Bone marrow (tissue), 2 donors: Measurements from ENCODE around the gene TAB2.
A peak's percentile ranks its signal among the peaks of the same experiment; 100 is the strongest.

Experiments used
- DNase-seq, 2 donors: peaks; one replicate each; lab custom pipeline; 2025; lab: John Stamatoyannopoulos, UW

Gene TAB2

GRCh38 chr6:149371154-149371553 lies 53.6 kb downstream of the TAB2 start:
- DNase-seq: no peak

- no peak for DNase-seq
These were observed 54.5 kb downstream of the TAB2 start for GRCh38 chr6:149372062-149372461.

GRCh38 chr6:149373511-149373910 lies 56.0 kb downstream of the TAB2 start:
- peak in 1 of 2 donors; percentile 41 for DNase-seq

DNA sequence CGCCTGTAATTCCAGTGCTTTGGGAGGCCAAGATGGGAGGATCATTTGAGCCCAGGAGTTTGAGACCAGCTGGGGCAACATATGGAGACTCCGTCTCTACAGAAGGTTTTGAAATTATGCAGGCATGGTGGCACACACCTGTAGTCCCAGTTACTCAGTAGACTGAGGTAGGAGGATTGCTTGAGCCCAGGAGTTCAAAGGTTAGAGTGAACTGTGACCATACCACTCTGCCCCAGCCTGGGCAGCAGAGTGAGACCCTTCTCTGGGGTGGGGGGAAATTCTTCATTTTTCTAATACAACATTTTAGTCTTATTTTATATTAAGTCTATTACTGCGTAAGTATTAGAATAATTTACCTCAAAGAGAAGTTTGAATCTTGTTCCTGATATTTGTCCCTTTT lies 62.5 kb downstream of the TAB2 start:
- no peak for DNase-seq

DNA sequence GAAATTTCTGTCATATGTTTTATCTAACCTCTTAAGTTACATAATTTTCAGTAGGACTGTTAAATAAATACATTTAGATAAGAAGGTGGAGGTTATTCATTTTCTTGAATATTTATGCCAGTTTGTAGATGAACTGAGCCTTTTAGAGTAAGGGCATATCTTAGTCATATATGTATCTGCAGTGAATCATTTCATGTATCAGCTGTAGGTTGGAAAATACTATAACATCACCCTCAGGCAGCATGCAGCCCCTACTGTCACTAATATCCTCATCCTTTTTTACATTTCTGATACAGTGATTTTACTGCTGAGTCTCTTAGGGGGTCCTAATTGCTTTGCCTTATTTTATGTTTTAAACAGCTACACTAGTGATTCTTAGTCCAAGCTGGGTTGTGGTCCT lies 63.0 kb downstream of the TAB2 start:
- DNase-seq: no peak

DNA sequence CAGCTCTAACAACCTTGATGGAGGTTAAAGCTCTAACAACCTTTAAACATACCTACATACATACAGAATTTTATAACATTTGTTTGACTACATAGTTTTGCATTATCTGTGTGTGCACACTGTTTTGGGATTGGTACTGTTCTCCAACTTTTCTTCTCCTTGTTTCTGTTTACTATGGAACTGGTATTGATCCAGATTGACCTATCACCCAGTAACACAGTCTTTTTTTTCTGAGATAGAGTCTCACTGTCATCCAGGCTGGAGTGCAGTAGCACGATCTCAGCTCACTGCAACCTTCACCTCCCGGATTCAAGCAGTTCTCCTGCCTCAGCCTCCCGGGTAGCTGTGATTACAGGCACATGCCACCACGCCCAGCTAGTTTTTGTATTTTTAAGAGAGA lies 65.9 kb downstream of the TAB2 start:
- DNase-seq: no peak

DNA sequence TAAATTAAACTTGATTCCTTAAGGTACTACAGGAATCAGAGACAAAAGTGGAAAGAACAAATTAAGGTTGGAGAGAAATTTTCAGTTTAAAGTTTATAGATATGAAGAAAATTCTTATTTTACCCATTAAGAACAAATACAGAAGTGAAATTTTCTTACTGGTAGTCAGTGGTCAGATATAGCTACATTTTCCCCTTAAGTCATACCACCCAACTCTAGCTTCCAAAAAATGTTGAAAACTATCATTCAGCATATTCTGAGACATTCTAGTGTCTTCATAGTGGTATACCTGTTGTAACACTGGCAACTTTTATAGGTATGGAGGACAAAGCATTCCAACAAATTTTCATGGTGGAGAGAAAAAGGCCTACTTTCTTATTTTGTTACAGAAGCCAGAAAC lies 67.0 kb downstream of the TAB2 start:
- no peak for DNase-seq

- DNase-seq: no peak
These were observed 68.6 kb downstream of the TAB2 start for GRCh38 chr6:149385998-149386646.

DNA sequence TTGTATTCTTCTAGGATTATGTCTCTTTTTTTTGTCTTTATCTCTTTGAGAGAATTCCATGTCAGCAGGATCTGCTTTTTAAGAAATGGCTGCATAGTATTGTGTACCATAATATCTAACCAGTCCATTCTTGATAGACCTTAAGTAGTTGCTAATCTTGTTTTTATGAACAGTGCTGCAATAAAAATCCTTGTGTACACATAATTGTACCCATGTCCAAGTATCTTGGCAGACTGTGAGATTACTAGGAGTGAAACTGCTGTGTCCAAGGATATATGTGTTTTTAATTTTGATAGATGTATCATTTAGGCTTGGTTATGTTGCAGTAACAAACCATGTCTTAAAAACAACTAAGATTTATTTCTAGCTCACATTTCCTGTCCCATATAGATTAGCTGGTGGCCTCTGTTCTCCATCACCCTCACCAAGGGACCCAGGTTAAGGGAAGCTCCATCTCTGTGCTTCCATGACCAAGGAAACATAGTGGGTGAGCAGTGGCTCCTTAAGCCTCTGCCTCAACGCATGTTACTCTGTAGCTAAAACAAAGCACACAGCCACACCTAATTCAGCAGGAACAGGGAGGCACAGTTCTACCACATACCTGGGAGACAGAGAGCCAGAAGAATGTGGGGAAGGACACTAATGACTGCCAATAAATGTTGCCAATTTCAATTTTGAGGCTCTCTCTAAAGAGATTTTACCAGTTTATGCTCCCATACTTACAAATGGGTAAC lies 70.4 kb downstream of the TAB2 start:
- no peak for DNase-seq

- DNase-seq: no peak
These were observed 72.2 kb downstream of the TAB2 start for GRCh38 chr6:149389509-149390297.

- no peak for DNase-seq
These were observed 74.6 kb downstream of the TAB2 start for GRCh38 chr6:149392093-149392492.

GRCh38 chr6:149392535-149392934 lies 75.0 kb downstream of the TAB2 start:
- no peak for DNase-seq

DNA sequence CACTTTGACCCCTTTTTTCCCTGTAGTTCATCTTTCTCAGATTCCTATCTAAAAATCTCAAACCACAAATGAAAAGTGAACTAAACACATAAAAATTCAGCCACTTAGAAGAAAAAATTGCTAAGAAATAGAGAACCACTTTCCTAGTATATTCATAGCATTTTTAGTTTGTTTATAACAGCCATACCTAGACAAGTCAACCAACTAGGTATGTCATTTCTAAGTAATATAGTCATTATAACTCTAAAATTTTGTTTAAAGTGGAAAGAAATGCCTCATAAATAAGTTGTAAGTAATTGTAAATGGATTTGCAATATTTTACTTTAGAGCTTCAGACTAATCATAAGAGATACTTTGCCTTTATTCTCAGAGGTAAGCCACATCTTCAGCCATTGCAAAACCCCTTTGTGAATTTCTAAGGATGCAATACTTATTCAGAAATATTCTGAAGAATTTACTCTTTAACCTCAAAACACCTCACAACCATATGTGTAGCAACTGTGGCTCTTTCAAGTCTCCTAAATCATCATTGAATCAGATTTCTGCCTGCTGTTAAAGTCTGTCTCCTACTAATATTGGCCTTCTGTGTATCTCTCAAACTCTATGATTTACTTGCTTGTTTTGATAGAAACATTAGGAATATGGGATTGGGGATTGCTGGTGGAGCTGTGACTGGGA lies 75.6 kb downstream of the TAB2 start:
- no peak for DNase-seq

DNA sequence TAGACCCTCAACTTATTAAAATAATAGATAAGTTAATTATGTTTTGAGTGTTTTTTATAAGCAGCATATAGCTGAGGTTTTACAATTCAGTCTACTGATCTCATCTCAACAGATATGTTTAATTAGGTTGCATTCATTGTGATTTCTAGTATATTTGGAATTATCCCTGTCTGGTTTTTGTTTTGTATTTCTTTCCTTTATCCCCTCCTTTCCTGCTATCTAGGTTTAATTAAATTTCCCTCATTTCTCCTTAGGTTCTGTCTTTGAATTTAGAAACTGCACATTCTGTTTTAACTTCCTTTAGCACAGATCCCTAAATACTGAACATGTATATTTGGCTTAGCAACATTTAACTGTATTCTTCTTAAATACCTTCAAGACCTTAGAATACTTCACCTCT lies 77.7 kb downstream of the TAB2 start:
- no peak for DNase-seq

- DNase-seq: no peak
These were observed 79.9 kb downstream of the TAB2 start for GRCh38 chr6:149397384-149397783.

- DNase-seq: no peak
These were observed 82.5 kb downstream of the TAB2 start, which contains the start of gene SUMO4 for GRCh38 chr6:149400050-149400449. Gene SUMO4 (plus strand): TSS chr6:149400262. CDS start chr6:149400392, 130 bp downstream.

DNA sequence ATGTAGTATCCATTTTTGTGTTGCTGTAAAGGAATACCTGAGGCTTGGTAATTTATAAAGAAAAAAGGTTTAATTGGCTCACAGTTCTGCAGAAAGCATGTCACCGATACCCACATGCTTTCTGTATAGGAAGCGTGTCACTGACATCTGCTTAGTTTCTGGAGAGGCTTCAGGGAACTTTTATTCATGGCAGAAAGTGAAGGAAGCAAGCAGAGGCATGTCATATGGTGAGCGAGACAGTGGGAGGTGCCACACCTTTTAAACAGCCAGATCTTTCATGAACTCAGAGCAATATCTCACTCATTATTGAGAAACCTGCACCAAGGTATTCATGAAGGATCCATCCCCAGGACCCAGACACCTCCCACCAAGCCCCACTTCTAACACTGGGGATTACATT lies 86.0 kb downstream of the TAB2 start:
- DNase-seq: no peak

- DNase-seq: no peak
These were observed 88.6 kb downstream of the TAB2 start for GRCh38 chr6:149405823-149406765.

DNA sequence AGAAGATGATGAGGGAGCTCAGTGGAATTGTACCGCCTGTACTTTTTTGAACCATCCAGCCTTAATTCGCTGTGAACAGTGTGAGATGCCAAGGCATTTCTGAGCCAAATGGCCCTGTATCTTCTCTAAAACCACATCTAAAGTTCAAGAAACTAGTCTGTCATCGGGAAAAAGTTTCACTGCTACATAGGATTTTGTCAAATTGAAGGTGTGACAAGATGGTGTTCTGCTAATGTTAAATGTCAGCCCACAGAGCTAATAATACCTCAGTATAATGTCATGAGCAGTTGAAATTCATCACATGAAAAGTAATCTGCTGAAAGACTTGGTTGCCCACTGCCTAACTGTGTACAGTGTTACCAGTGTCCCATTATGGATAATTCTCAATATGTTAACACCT lies 92.1 kb downstream of the TAB2 start:
- no peak for DNase-seq

DNA sequence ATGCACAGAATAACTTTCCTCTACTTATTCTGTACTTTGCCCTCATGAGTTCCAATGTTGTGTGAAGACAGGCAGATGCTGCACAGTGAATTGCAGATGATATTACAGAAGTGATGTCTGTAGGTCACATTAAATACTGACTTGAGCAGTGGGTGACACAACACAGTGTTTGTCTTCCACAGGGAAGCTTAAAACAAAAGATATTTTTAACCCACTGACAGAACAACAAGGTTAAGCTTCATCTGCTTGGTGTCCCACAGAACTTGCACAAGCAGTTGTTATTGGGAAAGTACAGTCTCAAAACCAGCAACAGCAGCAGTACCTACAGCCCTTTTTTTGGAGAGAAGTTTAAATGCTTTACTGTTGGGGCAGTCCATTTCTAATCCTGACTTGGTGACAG lies 93.0 kb downstream of the TAB2 start:
- no peak for DNase-seq

GRCh38 chr6:149414009-149414408 lies 96.5 kb downstream of the TAB2 start:
- no peak for DNase-seq
